ENCODE results near the gene RHEBL1.
"Not testable (repeated sequence)": the region's sequence is repeated elsewhere in the genome, so short reads cannot be mapped to it uniquely, and the experiment has no call there.

Gene RHEBL1

DNA sequence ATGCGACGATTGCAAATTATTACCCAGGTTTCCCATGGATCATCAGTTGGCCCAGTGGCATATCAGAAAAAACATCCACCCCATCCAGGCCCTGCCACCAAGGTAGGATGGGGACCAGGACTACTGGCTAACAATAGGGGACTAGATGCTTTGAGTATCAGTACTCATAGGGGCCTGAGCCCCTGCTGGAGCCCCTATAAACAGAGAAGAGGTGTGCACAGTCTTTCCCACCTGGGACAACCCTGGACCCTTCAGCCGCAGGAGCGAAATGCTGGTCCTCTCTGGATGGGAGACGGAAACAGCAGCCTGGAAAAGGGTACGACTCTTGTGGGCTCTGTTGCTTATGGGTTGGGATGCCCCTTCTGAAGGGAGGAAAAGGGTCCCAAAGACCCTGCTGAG is 19.2 kb upstream of the RHEBL1 start:
- DNase-seq, result no peak

GRCh38 chr12:49088150-49088931 is 18.6 kb upstream of the RHEBL1 start:
- peak; percentile 98 for DNase-seq

DNA sequence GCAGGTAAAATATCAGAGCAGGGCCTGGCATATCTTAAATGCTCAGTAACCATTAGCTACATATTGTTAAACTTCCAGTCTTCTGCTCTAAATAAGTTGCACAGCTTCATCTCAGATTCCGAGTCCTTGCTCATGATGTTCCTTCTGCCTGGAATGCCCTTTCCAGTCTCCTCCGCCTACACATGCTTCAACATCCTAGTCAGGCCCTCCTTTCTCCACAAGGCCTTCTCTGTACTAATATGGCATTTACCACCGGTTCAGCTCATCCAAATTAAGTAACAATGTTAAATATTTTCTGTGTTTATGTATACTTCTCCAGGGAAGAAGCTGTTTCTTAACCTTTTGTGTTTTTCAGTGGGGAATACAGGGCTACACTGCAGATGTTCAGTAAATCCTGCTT is 16.3 kb upstream of the RHEBL1 start:
- DNase-seq, result no peak

DNA sequence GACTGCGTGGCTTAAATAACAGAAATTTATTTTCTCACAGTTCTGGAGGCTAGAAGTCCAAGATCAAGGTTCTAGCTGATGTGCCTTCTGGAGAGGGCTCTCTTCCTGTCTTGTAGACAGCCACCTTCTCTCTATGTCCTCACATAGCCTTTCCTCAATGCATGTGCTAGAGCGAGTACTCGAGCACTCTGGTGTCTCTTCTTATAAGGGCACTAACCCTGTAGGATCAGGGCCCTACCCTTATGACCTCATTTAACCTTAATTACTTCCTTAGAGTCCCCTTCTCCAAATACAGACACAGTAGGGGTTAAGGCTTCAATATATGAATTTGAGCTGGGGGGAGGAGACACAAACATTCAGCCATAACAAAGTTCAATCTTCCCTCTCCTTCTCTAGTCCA is 14.7 kb upstream of the RHEBL1 start:
- DNase-seq, result no peak

DNA sequence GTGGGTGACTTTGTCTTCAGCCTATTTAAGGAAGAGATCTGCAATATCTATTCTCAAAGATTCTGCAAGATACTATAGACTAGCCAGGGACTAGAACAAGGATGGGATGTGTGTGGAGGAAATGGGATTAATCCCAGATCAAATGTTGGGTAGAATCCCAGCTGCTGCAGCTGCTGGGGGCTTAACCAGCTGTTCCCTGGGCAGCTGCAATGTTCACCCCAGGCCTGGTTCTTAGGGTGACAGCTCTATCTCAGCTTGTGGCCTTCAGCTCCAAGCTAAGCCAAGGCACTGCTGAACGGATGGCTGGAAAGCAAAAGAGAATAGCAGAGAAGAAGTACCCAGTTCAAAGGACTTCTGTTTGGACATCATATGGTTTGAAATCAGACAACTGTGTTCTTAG is 10.0 kb upstream of the RHEBL1 start:
- DNase-seq, result no peak

- DNase-seq, result no peak
These were observed 1.2 kb upstream of the RHEBL1 start for GRCh38 chr12:49070971-49071370.

DNA sequence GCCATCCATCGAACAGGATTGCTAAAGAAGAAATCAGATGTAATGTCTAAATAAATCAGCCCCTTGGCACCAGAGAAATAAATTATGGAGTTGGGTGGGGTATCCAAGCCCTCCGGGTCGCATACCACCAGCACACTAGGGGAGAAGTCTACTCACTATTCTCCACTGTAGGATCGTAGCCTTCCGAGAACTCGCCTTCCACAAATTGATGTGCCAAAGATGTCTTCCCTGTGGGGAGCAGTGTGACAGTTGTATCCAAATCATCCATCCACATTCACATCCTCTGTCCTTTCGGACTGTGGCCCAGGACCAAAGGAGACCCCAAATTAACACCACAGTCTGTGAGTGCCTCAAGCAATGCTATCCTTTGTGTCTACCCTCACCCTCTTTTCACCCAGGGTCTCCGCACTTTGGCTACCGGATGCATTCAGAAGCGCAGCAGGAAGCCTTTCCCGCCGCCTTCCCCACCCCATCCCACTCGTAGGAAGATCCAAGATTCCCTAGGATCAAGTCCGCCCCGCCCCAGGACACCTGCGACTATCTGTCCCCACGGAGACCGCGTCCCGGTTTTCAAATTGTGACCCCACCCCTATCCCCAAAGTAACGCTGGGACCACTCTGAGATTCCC is 786 bp downstream of the RHEBL1 start:
- DNase-seq, result no peak

- no peak for DNase-seq
These were observed 3.7 kb downstream of the RHEBL1 start for GRCh38 chr12:49066120-49066519.

DNA sequence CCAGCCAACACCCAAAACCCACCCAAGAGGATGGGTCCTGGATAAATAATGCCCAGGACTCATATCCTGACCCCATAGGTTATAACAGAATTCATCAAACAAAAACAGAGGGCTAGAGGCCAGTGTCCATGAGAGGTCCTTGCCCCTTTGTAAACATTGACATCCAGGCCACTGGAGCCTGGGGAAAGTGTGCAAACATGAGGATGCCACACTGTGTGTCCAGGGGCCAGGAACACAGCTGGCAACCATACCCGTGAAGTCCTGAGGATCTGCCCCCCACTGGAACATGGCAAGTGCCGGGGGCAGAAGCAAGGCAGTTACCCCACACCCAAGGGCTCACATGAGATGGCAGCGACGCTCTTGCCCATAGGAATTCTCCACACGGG is 5.0 kb downstream of the RHEBL1 start:
- DNase-seq, result no peak

DNA sequence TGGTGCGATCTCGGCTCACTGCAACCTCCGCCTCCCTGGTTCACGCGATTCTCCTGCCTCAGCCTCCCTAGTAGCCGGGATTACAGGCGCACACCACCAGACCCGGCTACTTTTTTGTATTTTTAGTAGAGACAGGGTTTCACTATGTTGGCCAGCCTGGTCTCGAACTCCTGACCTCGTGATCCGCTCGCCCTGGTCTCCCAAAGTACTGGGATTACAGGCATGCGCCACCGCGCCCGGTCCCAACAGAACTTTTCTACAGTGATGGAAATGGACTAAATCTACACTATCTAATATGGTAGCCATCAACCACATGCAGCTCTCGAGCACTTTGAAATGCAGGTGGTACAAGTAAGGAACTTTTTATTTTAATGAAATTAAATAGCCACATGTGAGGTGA is 7.9 kb downstream of the RHEBL1 start:
- DNase-seq, result not testable (repeated sequence)

DNA sequence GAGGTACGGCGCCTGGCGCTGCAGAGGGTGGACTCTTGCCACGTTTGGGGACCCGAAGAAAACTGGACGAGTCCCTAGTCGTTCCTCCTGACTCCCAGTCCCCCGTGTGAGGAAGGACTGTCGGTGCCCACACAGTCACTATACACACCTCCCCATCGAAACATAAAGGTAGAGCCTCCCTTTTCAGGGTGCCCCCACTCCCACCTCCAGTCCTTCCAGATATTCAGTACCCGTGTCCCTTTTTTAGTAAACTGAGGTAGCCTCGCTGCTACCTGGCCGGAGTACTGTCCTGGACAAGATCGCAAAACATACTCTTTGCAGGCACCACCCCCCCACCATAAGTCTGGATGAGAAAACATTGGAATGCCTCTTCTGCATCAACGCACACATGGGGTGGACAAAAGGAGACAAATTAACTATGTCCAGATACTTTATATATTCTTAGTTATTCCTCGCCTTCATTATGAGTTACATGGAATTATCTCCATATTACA is 8.6 kb downstream of the RHEBL1 start:
- no peak for DNase-seq

- DNase-seq, result peak; percentile 97
These were observed 9.3 kb downstream of the RHEBL1 start, which contains the start of gene KMT2D for GRCh38 chr12:49060237-49061156. Gene KMT2D (minus strand): TSS chr12:49060794. CDS start chr12:49055324, 5,470 bp downstream.

DNA sequence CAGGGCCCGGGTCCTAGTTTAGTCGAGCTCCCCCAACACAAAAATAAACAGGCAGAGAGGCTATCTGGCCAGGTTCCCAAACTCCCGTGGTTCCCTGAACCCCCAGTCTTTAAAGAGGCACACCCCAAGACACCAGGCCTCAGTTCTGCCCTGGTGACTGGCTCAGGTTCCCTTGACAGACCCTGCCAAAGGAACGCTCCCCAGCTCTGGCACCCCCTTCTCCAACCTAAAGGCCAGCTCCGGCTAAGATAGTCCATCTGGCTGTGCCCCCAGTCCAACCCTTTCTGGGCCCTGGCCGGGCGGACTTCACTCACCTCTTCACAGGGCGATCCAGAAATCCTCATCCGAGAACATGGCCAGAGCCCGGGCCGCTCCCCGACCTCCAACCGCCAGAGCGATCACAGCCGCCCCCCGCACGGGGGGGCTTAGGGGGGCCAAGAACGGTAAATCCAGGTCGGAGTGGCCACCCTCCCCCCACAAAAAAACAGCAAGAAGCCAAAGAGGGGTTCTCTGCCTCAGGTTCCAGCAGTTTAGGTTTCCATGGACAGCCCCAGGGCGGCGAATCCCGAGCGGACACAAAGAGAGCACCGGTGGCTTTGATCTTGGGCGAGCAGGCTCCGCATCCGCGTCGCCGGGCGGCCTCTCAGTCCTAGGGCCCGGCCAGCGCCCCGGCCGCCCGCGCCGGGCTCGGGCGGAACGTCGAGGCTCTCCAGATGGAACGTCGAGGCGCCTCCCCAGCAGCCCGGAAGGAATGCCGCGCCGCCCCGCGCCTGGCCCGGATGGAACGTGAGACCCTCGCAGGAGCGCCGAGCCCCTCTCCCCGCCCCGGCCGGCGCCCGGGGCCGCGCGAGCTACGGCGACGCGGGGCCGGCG is 10.2 kb downstream of the RHEBL1 start:
- DNase-seq, result peak; percentile 68

- no peak for DNase-seq
These were observed 10.8 kb downstream of the RHEBL1 start for GRCh38 chr12:49059045-49059298.

GRCh38 chr12:49058366-49059044 is 11.3 kb downstream of the RHEBL1 start:
- DNase-seq, result no peak

DNA sequence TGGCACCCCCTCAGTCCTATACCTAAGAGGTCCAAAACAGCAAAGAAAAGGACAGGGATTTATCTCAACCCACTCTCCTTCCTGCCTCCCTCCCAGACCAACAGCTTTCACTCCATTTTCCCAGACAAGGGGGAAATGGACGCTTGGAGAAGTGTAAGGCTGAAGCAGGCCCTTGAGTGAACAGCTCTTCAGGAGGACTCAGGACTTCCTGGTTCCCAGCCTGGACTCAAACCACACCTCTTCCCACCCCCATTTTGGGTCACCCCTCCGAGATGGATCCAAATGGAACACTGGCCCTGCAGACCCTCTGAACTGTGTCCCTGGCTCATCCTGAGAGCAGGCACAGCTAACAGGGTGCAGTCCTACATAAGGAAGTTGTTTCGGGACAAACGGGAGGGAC is 11.9 kb downstream of the RHEBL1 start:
- DNase-seq, result no peak

- peak; percentile 88 for DNase-seq
These were observed 13.6 kb downstream of the RHEBL1 start for GRCh38 chr12:49055978-49056754.

DNA sequence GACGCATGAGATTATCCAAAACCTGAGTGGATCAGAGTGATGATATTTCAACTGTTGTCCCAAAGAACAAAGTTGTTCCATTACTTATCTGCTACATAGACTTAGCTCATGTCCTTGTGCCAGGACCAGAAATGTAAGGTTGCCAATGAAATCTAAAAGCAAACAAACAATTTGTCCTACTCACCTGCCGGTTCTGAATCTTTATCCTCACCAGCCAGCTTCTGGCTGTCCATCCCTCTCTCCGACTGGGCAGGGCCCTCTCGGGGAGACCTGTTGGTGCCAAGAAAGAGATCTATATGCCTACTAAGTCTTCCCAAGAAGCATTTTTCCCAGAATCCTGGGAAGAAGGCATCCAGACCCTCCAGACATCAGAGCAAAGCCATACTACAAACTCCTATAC is 14.7 kb downstream of the RHEBL1 start:
- DNase-seq, result no peak

GRCh38 chr12:49054524-49054923 is 15.3 kb downstream of the RHEBL1 start:
- no peak for DNase-seq

GRCh38 chr12:49054096-49054495 is 15.7 kb downstream of the RHEBL1 start:
- DNase-seq, result no peak
